ENCODE results near the gene B3GNT5. TPM values are rescaled to one million over a fixed set of nuclear protein-coding genes. Genes with fewer than 3 reads are reported as not detected.
A peak's percentile ranks its signal among the peaks of the same experiment; 100 is the strongest.

Gene B3GNT5
- total and polyA plus RNA-seq, 2 experiments from 2014 or later, result 4.9 to 6.4 TPM

- Histone ChIP-seq H3K36me3 (ENCODE audit: insufficient read depth) (no peaks in the 10 kb centered on the region), H3K79me2 (replicated peaks; ENCODE audit: insufficient read depth) (peaks cover 19% of the 10 kb centered on the region), H3K9me2 (ENCODE audit: insufficient read depth) (no peaks in the 10 kb centered on the region; the same call in 1 of the 2 replicates), H3K27me3 (ENCODE audit: insufficient read depth) (no peaks in the 10 kb centered on the region), H3K4me2 (peak overlapping the region; percentile 54), H3F3A (replicated peaks; ENCODE audit: low read depth) (no peaks in the 10 kb centered on the region), H4K20me1 (replicated peaks; ENCODE audit: insufficient read depth) (no peaks in the 10 kb centered on the region), H2AFZ (no peak overlapping the region), H3K4me1 (ENCODE audit: insufficient read depth) (peaks cover 54% of the 10 kb centered on the region), H3K4me3 (no peak overlapping the region; the same call in 1 of the 2 replicates), H3K27ac (ENCODE audit: low read depth) (0 out of 2 replicates have a peak overlapping the region, but pooled peaks have one; percentile 88)
- Mint-ChIP-seq H3K36me3 (ENCODE audit: low read depth) (peaks cover 6% of the 10 kb centered on the region; the same call in 2 of the 3 replicates), H3K9me3 (no peaks in the 10 kb centered on the region), H3K27me3 (ENCODE audit: insufficient read depth, low read depth, poor library complexity) (peaks cover 4% of the 10 kb centered on the region), H3K27ac (no peak overlapping the region), H3K4me1 (peaks cover 26% of the 10 kb centered on the region), H3K4me3 (no peak overlapping the region; the same call in 2 of the 3 replicates)
- ATAC-seq (no peak), DNase-seq (ENCODE audit: low spot score) (no peak)
- TF ChIP-seq ZNF462 (CRISPR knock-in tag; IDR thresholded peaks at IDR 0.05) (no peak), POLR2AphosphoS5 (IDR thresholded peaks at IDR 0.05; ENCODE audit: low read depth) (no peak), ETS1 (IDR thresholded peaks at IDR 0.05) (no peak), ZNF114 (CRISPR knock-in tag; IDR thresholded peaks at IDR 0.05) (no peak), NANOG (IDR thresholded peaks at IDR 0.05; ENCODE audit: borderline replicate concordance) (no peak), CREB1 (CRISPR knock-in tag; IDR thresholded peaks at IDR 0.05; ENCODE audit: low read depth) (no peak), CTCF (conservative IDR thresholded peaks at IDR 0.05; ENCODE audit: low read depth in 2 of 2) (no peak), EZH2phosphoT487 (IDR thresholded peaks at IDR 0.05; ENCODE audit: unreplicated experiment) (no peak), EZH2 (IDR thresholded peaks at IDR 0.05; ENCODE audit: low read depth, unreplicated experiment) (no peak), STAT1 (IDR thresholded peaks at IDR 0.05; ENCODE audit: unreplicated experiment) (no peak), ZNF331 (CRISPR knock-in tag; IDR thresholded peaks at IDR 0.05; ENCODE audit: low read depth) (no peak), REST (IDR thresholded peaks at IDR 0.05; ENCODE audit: unreplicated experiment) (no peak), JUNB (IDR thresholded peaks at IDR 0.05; ENCODE audit: unreplicated experiment) (no peak)
Measured at GRCh38 chr3:183266454-183266853, 13.4 kb downstream of the B3GNT5 start.
